Effector memory CD8-positive, alpha-beta T cell (primary cell): ENCODE data around the gene NECTIN1.
A peak's percentile ranks its signal among the peaks of the same experiment; 100 is the strongest.

Experiments
- ATAC-seq: fragments of 150-1000 bp; cut with Tn5 transposase; replicated peaks from 2 replicates; pipeline ENCODE4 v1.10.0; 2021; ENCODE audit warnings: mild to moderate bottlenecking, moderate library complexity
- DNase-seq, 3 experiments: peaks; one replicate each; pipeline ENCODE4 v3.0.0; 2021
- H3K27ac Mint-ChIP-seq, 2 donors: one replicate each; pipeline ENCODE4 v1.8.0; 2022; ENCODE audit warnings: mild to moderate bottlenecking in 2 of 2, mixed read lengths in 2 of 2, moderate library complexity in 2 of 2
- H3K27me3 Mint-ChIP-seq, 2 donors: one replicate each; pipeline ENCODE4 v1.8.0; 2022; ENCODE audit warnings: mixed read lengths in 2 of 2
- H3K36me3 Mint-ChIP-seq: one replicate; pipeline ENCODE4 v1.8.0; 2022; ENCODE audit warnings: mild to moderate bottlenecking, moderate library complexity, mixed read lengths; ENCODE audit not compliant: insufficient read depth
- H3K4me1 Mint-ChIP-seq, 2 donors: one replicate each; pipeline ENCODE4 v1.8.0; 2022; ENCODE audit warnings: low read depth in 2 of 2, mixed read lengths in 2 of 2
- H3K4me3 Mint-ChIP-seq, 2 donors: one replicate each; pipeline ENCODE4 v1.8.0; 2022; ENCODE audit warnings: mild to moderate bottlenecking in 2 of 2, mixed read lengths in 2 of 2, moderate library complexity in 2 of 2
- H3K9me3 Mint-ChIP-seq, 2 donors: one replicate each; pipeline ENCODE4 v1.8.0; 2022; ENCODE audit warnings: mixed read lengths in 2 of 2

NECTIN1 gene

DNA sequence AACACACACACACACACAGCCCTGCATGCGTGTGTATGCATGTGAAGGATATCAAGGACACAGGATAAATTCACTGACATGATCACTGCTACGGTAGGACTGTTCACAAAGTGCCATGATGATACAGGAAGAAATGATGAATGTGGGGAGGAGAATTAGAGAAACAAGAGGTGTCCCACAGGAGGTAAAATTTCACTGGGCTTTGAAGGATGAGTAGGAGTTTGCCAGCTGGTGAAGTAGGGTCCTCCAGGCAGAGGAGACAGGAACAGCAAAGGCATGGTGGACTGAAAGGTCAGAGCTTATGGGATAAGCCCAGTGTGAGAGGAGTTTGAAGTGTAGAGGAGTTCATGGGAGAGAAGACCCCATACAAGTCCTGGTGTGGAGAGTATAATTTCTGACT, 18.6 kb downstream of the NECTIN1 start:
- H3K27ac Mint-ChIP-seq, result no peak overlapping the region
- H3K4me3 Mint-ChIP-seq, result no peak overlapping the region
- DNase-seq (no peak), ATAC-seq (no peak)
- H3K4me1 Mint-ChIP-seq, result peaks cover 0 to 15% of the 10 kb centered on the region in 2 donors
- peaks cover 48 to 51% of the 10 kb centered on the region in 2 donors for H3K27me3 Mint-ChIP-seq
- H3K9me3 Mint-ChIP-seq, result no peaks in the 10 kb centered on the region
- H3K36me3 Mint-ChIP-seq, result peaks cover 6% of the 10 kb centered on the region

DNA sequence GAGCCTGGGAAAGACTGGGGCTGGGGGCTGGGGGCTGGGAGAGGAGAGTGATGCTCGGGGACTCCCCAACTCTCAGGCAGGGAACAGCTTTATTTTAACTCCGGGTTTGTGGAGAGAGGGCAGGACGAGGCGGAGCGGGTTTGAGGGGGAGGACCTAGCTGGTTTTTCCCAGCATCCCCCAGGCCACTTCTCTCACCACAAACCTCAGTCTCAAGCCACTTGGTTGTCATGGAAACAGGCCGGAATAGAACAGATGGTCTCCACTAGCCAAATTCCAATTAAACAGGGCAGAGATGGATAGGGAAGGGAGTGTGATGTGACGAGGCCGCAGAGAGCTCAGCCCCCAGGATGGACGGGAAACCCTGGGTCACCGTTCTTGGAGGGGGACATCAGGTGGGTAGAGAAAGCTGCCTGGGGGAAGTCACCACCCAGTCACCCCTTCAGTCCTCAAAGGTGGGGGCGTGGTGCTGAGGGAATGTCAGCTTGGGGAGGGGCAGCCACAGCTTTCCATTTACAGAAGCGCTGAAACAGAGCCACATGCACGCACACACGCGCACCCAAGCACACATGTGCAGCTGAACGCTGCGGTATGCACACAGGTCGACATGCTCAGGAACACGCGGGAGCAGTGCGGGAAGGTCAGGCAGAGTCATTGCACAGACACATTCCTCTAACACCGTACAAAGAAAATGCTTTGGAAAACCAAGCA, 19.2 kb downstream of the NECTIN1 start:
- H3K27me3 Mint-ChIP-seq, result peaks cover 51 to 58% of the 10 kb centered on the region in 2 donors
- peaks cover 0 to 15% of the 10 kb centered on the region in 2 donors for H3K4me1 Mint-ChIP-seq
- no peak for DNase-seq
- no peak overlapping the region for H3K4me3 Mint-ChIP-seq
- ATAC-seq, result no peak
- H3K27ac Mint-ChIP-seq, result no peak overlapping the region
- H3K36me3 Mint-ChIP-seq, result peaks cover 3% of the 10 kb centered on the region
- no peaks in the 10 kb centered on the region for H3K9me3 Mint-ChIP-seq

DNA sequence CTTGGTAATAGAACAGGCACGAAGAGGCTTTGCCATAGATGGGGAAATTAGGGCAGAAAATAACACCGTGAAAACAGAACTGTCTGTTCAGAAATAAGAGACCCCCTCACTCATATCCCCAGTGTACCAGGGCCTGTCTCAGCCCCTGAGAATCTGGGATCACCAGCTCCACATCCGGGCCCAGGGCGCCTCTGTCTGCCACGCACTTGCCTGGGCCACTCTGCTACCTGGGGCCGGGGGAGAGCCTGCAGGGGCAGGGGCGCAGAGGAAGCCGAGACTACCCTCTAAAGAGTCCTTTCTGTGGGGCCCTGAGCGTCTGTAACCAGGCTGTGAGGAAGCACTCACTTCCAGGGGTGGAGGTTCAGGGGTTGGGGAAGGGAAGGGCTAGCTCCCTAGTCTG, 19.8 kb downstream of the NECTIN1 start:
- Mint-ChIP-seq H3K4me3 (no peak overlapping the region), H3K27ac (no peak overlapping the region), H3K27me3 (peaks cover 45 to 61% of the 10 kb centered on the region in 2 donors), H3K4me1 (peaks cover 0 to 15% of the 10 kb centered on the region in 2 donors), H3K36me3 (peaks cover 3% of the 10 kb centered on the region), H3K9me3 (no peaks in the 10 kb centered on the region)
- DNase-seq, result no peak
- ATAC-seq, result no peak

DNA sequence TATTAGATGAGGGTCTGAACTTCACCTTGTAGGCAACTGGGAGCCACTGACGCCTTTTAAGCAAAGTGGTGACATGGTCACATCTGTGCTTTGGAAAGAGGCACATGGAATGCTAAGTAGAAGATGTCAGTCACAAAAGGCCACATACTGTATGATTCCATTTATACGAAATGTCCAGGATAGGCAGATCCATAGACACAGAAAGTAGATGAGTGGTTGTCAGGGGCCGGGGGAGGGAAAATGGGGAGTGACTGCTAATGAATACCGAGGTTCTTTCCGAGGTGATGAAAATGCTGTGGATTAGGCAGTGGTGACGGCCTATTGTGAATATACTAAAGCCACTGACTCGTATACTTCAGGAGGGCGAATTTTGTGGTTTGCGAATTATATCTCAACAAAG, 20.6 kb downstream of the NECTIN1 start:
- peaks cover 43 to 61% of the 10 kb centered on the region in 2 donors for H3K27me3 Mint-ChIP-seq
- no peak overlapping the region for H3K4me3 Mint-ChIP-seq
- no peaks in the 10 kb centered on the region for H3K9me3 Mint-ChIP-seq
- peaks cover 3% of the 10 kb centered on the region for H3K36me3 Mint-ChIP-seq
- ATAC-seq (no peak), DNase-seq (no peak)
- peaks cover 0 to 15% of the 10 kb centered on the region in 2 donors for H3K4me1 Mint-ChIP-seq
- H3K27ac Mint-ChIP-seq, result no peak overlapping the region

DNA sequence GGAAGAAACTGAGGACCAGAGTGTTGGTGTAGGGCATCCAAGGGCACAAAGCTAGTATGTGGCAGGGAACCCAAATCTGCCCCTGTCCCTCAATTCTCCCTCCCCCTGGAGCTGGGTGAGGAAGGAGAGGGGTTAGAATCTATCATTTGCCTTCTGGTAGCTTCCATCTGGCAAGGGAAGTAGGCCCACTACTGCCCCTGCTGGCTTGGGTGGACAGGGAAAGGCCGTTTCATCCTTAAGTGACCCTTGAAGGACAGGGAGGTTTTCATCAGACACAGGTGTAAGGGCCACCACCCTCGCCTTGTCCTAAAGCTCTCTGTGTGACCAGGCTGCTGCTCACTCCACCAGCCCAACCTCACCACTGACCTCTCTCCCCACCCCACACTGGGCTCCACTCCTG, 22.1 kb downstream of the NECTIN1 start:
- Mint-ChIP-seq H3K4me3 (no peak overlapping the region), H3K36me3 (peaks cover 3% of the 10 kb centered on the region), H3K4me1 (peaks cover 0 to 16% of the 10 kb centered on the region in 2 donors), H3K9me3 (no peaks in the 10 kb centered on the region), H3K27me3 (peaks cover 43 to 58% of the 10 kb centered on the region in 2 donors), H3K27ac (no peak overlapping the region)
- ATAC-seq (no peak), DNase-seq (no peak)

DNA sequence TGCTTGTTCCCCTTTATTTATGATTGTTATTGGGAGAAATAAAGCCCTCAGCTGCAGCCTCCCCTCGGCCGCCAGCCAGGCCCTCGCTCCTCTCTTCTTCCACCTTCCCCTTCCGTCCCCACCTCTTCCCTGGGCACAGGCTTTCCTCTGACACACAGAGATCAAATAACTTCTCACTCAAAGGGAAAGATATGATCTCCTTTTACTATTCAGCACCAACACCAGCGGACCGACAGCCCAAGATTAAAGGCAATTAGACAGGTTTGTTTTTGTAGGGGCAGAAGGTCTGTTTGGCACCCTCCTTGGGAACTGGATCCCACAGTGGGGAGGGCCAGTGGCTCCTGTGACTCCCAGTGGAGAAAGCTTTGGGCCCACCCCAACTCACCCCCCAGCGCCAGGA, 23.0 kb downstream of the NECTIN1 start:
- ATAC-seq, result no peak
- Mint-ChIP-seq H3K9me3 (no peaks in the 10 kb centered on the region), H3K4me1 (peaks cover 0 to 16% of the 10 kb centered on the region in 2 donors), H3K36me3 (peaks cover 3% of the 10 kb centered on the region), H3K27me3 (peaks cover 43 to 50% of the 10 kb centered on the region in 2 donors), H3K27ac (no peak overlapping the region), H3K4me3 (no peak overlapping the region)
- DNase-seq, result no peak

DNA sequence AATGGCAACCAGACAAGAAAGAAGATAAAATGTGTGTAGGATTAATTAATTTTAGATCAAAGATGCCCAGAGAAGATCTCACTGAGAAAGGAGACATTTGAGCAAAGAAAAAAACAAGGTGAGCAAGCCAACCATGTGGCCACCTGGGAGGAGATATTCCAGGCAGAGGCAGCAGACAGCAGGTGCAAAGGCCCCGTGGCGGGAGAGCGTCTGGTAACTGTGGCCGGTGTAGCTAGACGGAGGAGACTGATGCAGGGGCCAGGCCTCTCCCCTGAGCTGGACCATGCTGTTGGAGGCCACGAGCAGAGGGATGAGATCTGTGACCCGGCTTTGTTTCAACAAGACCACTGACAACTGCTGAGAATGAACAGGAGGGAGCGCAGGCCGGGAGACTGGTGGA, 23.6 kb downstream of the NECTIN1 start:
- Mint-ChIP-seq H3K27me3 (peaks cover 39 to 48% of the 10 kb centered on the region in 2 donors), H3K4me3 (no peak overlapping the region), H3K36me3 (peaks cover 3% of the 10 kb centered on the region), H3K9me3 (no peaks in the 10 kb centered on the region), H3K4me1 (peaks cover 0 to 14% of the 10 kb centered on the region in 2 donors), H3K27ac (no peak overlapping the region)
- ATAC-seq, result no peak
- DNase-seq, result no peak

DNA sequence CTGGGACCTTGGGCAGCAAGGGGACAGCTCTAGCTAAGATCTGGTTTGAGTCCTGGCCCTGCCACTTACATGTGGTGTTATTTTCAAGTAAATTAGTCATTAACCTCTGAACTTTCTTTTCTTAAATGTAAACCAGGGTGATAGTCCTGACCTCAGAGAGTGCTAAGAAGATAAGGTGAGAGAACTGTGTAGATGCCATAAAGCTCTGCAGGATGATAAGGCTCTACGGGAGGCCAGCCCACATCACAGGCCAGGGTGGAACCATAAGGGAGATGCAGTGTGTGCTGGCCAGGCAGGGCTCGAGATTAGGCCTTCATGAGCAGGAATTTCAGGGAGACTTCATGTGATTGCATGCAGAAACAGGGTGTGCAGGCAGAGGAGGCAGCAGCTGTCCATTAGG, 24.2 kb downstream of the NECTIN1 start:
- Mint-ChIP-seq H3K4me1 (peaks cover 0 to 12% of the 10 kb centered on the region in 2 donors), H3K36me3 (peaks cover 3% of the 10 kb centered on the region), H3K4me3 (no peak overlapping the region), H3K27me3 (peaks cover 34 to 43% of the 10 kb centered on the region in 2 donors), H3K9me3 (no peaks in the 10 kb centered on the region), H3K27ac (peak overlapping the region in 1 of 2 donors; percentile 53)
- DNase-seq (no peak), ATAC-seq (no peak)

DNA sequence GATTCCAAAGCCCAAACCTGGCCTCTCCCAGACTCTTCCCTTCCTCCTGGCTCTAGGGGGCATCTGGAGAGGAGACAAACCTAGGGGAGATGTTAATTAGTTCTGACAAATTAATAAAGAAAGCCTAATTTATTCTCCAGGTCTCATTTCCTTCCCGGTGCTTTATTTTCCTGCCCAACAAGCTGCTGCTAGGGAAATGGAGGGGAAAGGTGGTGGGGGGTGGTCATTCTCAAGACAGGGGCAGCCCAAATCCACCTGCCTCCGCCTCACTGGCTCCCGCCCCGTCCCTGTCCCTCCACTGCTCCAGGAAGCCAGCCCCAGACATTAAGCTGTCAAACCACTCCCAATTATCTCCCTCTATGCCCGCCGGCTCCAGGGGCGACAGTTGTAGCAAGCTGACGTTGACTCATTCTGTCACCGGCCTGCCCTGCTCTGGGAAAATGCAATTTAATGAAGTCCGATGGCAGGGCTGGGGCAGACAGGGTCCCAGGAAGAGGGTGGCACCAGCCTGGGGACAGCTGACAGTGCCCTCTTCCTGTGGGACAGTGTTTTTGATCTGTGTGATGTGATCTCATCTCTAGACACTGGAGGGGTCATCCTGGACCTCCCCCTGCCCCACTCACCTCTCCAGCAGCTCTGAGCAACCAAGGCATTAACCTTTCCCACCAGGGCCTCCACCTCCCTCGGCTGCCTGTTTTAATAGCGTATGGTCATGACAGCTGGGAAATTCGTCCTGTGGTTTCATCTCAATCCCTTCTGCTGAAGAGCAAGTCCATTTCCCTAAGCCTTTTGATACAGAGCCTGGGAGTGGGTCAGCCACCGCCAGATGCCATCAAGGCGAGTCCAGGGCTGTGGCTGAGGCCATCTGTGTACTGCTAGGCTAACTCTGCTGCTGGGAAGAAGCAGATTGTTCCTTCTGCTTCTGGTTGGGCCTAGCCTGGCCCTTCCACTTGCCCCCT, 27.1 kb downstream of the NECTIN1 start:
- Mint-ChIP-seq H3K27ac (peak overlapping the region in 1 of 2 donors; percentile 29), H3K27me3 (peaks cover 7 to 13% of the 10 kb centered on the region in 2 donors), H3K36me3 (peaks cover 3% of the 10 kb centered on the region), H3K9me3 (no peaks in the 10 kb centered on the region), H3K4me1 (peaks cover 5% of the 10 kb centered on the region in 2 donors), H3K4me3 (no peak overlapping the region)
- no peak for DNase-seq
- ATAC-seq, result no peak

DNA sequence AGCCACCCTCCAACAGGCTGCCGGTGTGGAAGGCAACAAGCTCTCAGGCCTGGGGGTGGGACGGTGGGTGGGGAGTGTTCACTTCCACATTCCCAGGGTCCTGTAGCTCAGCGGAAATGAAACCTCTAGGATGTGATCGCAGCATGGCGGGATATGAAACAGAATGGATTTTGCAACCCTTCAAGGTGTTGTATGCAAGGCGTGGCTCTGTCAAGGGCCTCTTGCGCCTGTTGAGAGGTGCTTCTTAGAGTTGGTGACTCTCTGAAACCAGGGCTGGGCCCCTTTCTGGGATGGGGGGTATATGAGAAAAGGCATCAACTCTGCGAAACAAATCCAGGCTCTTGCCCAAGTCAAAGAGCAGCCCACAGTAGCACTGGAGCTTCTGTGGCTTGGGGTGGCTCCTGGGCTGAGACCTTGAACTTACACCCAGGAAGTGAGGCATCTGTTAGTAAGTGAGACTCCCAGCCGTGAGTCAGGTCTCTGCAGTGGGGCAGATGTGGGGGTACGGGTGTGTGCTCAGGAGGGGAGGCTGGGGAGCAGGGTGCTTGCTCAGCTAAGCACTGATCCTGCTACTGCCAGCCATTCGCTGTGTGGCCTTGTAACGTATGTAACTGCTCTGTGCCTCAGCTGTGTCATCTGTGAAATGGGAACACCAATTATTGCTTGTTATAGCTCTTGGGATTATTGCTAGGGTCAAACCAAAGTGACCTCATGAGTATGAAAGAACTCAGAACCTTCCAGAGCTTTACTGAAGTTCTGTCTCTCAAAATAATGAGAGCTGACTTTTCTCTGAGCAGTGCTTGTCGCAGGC, 28.3 kb downstream of the NECTIN1 start:
- no peaks in the 10 kb centered on the region for H3K9me3 Mint-ChIP-seq
- H3K27me3 Mint-ChIP-seq, result peaks cover 7 to 13% of the 10 kb centered on the region in 2 donors
- peak overlapping the region in 1 of 2 donors; percentile 23 for H3K27ac Mint-ChIP-seq
- H3K4me3 Mint-ChIP-seq, result no peak overlapping the region
- no peaks in the 10 kb centered on the region for H3K36me3 Mint-ChIP-seq
- DNase-seq, result no peak
- peak; percentile 29 for ATAC-seq
- H3K4me1 Mint-ChIP-seq, result peaks cover 5% of the 10 kb centered on the region in 2 donors

DNA sequence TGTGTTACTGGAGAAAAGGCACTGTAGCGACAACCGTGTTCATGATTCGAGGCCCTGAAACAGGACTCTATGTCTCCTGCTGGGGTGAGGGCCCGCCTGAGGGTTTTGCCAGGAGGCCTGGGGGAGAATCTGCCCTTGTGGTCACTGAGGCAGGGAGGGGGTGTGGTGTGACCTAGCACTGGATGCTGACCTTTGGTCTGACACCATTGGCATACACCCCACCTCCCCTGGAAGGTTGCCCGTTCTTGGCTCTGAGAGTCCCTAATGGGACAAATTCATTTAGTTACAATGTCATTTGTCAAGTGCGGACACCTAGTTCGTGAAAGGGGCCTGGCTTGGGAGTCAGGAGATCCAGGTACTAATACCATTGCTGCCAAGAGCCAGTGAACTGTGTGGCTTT, 29.0 kb downstream of the NECTIN1 start:
- peaks cover 5 to 8% of the 10 kb centered on the region in 2 donors for H3K4me1 Mint-ChIP-seq
- H3K9me3 Mint-ChIP-seq, result no peaks in the 10 kb centered on the region
- H3K36me3 Mint-ChIP-seq, result no peaks in the 10 kb centered on the region
- H3K27ac Mint-ChIP-seq, result no peak overlapping the region
- DNase-seq, result no peak
- no peak overlapping the region for H3K4me3 Mint-ChIP-seq
- peaks cover 1 to 6% of the 10 kb centered on the region in 2 donors for H3K27me3 Mint-ChIP-seq
- ATAC-seq, result no peak

DNA sequence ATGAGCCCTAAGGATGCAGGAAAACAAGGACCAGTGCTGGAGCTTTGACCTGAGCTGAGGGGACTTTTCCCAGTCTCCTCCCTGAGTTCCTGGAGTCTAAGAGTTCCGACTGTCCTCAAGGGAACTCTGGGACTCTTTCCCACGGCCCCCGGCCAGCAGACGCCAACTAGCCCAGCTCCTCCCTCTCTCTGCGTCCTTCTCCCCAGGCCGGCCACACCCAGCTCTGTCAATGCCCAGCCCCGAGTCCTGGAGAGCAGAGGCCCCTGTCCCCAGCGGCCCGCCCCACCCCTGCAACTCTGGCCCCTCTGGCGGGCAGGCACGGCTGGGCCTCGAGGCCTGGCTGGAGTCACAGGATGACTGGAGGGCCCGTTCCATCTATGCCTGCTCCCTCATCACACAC, 29.8 kb downstream of the NECTIN1 start:
- Mint-ChIP-seq H3K4me1 (peaks cover 12 to 14% of the 10 kb centered on the region in 2 donors), H3K4me3 (no peak overlapping the region), H3K9me3 (no peaks in the 10 kb centered on the region), H3K27me3 (no peaks in the 10 kb centered on the region), H3K27ac (no peak overlapping the region), H3K36me3 (no peaks in the 10 kb centered on the region)
- no peak for ATAC-seq
- DNase-seq, result no peak

DNA sequence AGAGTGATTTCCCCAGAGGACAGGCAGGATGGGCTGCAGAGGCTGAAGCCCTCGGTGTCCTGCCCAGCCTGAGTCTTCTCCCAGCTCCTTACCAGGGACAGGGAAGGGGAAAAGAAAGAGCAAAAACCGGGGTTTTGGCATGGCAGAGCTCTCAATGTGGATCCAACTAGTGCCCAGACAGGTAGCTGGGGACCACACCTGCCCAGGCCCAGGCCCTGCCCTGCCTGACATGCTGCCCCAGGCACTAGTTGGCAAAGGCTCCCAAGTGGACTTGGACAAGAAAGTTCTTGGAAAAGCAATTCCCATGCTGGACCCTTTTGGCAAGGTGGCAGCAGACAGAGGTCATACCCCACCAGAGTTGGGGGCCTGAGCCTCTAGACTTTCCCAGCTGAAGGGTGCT, 31.1 kb downstream of the NECTIN1 start:
- H3K36me3 Mint-ChIP-seq, result peaks cover 2% of the 10 kb centered on the region
- DNase-seq (no peak), ATAC-seq (no peak)
- no peaks in the 10 kb centered on the region for H3K9me3 Mint-ChIP-seq
- H3K27me3 Mint-ChIP-seq, result peaks cover 0 to 10% of the 10 kb centered on the region in 2 donors
- no peak overlapping the region for H3K27ac Mint-ChIP-seq
- H3K4me3 Mint-ChIP-seq, result no peak overlapping the region
- peaks cover 24 to 26% of the 10 kb centered on the region in 2 donors for H3K4me1 Mint-ChIP-seq
